AG08396 (cell line): ENCODE results near the gene TM9SF1.
A peak's percentile ranks its signal among the peaks of the same experiment; 100 is the strongest.
"Not testable (repeated sequence)": the region's sequence is repeated elsewhere in the genome, so short reads cannot be mapped to it uniquely, and the experiment has no call there.

ENCODE experiments used
- DNase-seq: peaks from one replicate; pipeline ENCODE4 v3.0.0; 2012; ENCODE audit warnings: low spot score, mixed read lengths

Gene TM9SF1

DNA sequence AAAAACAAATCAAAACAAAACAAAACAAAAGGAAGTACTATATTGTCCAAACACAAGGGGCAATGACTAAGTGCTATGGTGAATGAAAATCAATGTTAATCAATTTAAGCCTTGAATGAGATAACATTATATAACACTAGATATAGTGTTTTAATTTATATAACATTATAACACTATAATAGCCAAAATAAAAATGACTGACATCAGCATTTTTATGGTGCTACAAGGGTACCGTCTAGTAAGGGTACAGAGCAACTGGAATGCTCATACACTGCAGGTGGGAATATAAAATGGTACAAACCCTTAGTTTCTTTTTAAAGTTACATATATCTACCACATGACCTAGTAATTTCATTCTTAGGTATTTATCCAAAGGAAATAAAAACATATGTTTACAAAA lies 31.2 kb upstream of the TM9SF1 start:
- no peak for DNase-seq

DNA sequence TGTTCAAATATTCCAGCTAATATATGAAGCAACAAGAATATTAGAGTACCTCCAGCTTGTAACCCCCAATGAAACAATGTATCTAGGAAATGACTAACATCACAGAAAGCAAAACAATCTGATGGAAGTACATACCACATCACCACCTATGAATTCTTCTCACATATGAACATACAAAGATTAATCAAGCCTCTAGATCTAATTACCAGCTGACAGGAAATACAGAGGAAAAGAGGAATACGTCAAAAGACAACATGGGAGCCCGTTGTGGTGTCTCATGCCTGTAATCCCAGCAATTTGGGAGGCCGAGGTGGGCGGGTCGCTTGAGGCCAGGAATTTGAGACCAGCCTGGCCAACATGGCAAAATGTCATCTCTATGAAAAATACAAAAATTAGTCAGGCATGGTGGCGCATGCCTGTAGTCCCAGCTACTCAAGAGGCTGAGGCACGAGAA lies 29.4 kb upstream of the TM9SF1 start:
- no peak for DNase-seq

DNA sequence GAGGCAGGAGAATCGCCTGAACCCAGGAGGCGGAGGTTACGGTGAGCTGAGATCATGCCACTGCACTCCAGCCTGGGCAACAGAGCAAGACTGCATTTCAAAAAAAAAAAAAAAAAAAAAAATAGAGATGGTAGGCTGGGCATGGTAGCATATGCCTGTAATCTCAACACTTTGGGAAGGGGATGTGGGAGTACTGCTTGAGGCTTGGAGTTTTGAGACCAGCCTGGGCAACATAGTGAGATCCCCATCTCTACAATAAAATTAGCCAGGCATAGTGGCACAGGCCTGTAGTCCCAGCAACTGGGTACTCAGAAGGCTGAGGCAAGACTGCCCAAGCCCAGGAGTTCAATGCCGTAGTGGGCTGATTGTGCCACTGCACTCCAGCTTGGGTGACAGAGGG lies 27.7 kb upstream of the TM9SF1 start:
- DNase-seq = not testable (repeated sequence)

DNA sequence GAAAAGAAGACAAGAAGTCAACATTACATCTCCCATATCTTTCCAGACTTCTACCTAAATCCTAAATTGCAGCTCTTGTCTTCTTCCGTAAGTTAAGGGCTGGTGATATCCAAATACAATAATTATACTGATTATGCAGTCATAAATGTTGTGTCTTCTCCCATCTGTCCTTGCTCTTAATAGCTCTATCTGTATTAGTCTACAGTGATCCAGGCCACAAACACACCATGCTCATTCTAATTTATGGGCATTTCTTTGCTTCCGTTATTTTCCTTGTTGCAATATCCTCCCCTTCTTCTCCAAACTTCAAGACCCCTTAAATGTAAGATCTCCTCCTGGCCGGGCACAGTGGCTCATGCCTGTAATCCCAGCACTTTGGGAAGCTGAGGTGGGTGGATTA lies 24.3 kb upstream of the TM9SF1 start:
- DNase-seq = no peak

DNA sequence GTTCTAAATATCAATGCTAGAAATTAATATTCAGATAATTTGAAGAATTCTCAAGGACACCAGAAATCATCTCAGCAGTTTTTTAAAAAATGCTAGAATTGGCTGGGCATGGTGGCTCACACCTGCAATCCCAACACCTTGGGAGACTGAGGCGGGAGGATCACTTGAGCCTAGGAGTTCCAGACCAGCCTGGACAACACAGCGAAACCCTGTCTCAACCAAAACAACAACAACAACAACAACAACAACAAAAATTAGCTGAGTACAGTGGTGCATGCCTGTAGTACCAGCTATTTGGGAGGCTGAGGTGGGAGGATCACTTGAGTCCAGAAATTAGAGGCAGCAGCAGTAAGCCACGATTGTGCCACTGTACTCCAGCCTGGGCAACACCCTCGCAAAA lies 23.8 kb upstream of the TM9SF1 start:
- DNase-seq = no peak

DNA sequence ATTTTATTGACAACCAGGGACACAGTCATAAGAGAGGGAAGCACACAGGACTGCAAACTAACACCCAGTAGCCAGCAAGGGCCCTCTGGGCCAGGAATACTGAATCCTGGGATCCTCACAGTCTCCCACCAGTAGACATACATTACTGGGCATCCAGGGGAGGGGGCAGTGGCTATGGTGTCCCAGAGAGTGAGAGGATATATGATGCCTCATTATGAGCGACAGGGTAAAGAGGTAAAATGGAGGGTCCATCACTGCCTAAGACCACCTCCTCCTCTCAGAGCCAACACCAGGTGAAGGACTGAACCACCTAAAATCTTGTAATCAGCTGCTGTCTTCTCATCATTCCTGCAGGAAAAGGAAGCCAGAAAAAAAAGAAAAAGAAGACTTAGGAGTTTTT lies 21.6 kb upstream of the TM9SF1 start:
- DNase-seq = not testable (repeated sequence)

DNA sequence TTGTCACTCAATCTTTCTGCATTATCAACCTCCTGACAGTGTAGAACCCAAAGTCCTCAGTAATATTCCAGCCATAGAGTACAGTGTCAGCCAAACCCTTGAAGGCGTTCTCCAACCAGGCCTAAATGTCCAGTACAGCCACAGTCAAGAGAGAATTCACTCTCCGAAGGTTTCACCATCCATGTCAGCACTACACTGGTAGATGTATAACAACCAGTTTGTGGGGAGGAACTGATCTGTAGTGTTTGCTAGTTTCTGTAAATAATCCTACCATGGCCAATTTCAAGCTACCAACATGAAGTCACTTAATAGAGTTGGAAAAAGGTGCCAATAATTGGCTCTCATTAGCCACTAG lies 21.1 kb upstream of the TM9SF1 start:
- no peak for DNase-seq

DNA sequence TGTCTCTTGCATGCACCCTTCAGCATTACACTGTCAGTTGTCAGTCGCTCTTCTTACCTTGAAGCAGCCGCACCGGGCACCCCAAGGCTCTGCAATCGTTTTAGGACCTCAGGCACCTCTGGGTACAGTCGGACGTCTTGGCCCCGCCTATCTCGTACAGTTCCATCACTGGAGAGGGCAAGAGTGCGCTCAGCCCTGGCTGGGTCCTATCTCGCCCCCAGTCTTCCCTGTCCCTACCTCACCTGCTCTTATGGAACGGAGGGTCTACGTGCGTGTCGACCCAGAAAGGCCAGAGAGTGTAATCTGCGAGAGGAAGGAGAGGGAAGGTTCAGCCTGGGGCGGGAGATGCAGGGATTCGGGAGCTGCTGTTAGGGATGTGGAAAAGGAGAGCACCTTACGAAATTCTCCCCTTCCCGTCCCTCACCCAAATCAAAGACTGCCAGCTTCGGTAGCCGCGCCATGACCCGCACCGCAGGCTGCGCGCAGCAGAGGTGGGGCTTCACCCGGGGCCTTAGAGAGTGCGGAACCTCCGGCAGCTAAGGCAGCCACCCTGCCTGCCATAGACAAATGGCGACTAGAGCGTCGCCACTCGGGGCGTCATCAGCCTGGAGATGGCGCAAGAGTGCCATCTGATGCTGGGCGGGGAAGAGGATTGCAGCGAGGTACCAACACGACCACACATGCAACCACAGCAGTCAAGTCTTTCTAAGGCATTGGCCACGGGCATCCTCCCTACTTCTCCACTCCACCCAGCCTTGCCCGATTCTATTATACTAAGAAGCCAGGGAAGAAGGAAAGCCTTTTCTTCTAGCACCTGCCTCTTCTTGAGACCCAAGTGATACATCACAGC lies 20.5 kb upstream of the TM9SF1 start, which contains the start of gene MDP1:
Gene MDP1, minus strand, starts transcription at position 572 of the 850 bp plus-strand sequence. Its CDS starts 111 bp downstream, at position 461.
- DNase-seq = peak; percentile 85

DNA sequence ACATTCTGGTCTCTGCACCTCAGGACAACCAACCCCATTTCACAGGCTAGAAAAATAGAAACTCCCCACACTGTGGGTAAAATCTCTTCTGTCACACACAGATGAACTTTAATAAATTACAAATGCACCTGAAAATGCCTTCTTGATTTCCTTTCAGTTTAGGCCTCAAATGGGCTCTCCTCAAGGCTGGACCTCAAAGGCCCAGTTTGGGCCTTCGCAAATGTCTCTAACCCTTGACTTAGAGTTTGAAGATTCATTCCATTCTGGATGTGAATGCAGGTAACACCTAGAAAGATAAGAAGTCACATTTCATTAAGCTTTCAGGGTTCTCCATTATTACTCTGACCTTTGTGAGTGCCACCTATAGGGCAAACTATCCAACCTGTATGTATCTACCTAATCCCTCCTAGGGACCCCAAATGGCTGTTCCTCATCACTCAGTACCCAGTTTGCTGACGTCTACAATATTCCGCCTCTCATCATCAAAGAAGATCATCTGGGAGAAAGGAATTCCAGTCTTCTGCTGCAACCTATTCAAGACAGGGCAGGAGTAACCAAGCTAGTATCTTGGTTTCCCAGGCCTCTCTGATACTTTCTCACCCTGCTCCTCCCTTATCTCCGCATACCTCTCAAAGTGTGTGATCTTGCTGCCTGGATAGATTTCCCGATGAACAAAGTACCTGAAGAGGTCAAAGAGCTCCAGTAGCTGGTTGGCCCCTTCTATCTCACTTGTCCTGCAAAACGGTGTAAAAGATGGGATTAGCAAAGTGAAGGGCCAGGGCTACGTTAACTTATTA lies 18.8 kb upstream of the TM9SF1 start:
- DNase-seq = no peak

DNA sequence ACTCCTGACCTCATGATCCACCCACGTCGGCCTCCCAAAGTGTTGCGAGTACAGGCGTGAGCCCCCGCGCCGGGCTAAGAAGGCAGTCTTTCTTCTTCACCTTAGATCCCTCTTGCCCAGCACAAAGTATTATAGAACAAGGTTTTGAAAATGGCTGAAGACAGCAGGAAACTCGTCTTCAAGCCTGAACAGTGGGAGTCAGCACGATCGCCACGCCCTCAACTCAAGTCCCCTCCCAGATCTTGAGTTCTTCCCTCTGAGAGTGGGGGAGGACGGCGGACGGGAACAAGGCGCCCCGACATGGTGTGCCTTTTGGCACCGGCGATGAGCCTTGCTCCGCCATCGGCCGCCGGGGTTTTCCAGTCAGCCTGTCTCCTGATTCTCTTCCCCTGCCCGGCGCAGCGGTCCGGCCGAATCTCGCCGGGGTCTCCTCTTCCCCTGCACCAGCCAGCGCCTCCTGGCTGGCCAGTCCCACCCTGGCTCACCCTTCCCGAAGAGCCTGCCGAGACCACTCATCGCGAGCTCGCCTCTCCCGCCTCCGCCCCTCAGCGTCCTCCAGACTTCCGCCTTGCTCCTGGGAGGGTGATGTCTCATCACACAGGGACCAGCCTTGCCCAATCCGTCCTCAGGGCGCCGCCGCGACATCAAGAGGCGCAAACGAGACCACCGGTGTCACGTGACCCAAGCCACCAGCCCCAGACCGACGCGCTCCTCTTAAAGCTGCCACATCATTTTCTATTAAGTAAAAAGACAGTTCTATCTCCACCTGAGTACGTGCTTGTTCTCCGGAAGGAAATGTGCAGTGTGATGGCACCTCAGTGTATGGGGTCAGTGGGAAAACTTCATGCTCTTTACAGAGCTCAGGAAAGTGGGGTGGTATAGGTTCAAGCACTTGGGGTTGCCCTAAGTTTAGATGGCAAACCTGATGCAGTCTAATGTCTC lies 18.0 kb upstream of the TM9SF1 start, which contains the start of gene CHMP4A:
Gene CHMP4A, minus strand, starts transcription at position 565 of the 942 bp plus-strand sequence. Its CDS starts 49 bp downstream, at position 516.
- DNase-seq = peak; percentile 96

DNA sequence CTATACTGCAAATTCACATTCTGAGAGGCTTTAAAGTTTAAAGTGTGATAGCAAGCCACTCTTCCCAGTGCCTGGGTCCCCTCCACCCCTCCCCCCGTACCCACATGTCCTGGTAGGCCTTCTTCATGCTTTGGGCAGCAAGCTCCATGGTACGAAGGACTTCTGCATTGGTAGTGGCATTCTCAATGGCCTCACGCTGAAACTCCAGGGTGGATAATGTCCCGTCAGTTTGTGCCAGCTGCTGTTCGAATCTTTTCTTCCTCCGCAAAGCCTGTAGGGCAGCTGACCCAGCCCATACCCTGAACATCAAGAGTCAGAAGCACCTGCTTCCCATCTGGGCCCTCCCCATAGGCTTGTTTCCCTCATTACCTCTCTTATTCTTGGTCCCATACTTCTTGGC lies 16.1 kb upstream of the TM9SF1 start:
- no peak for DNase-seq

DNA sequence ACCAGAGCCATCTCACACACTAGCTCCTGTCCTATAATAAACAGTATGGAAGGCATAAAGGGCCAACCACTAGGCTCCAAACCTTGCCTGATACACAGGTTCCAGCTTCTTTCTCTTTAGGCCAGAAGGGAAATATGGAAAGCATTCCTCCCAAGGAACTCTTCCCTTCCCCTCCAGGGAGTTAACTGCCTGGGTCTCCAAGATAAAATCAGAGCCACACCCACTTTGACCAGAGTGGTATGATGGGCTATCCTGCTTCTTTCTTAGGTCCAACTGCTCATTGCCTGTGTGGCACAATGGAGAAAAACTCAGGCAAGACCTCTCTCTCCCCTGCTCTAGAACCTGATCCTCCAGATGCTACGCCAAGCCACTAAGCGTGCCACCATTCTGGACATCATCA lies 12.4 kb upstream of the TM9SF1 start:
- no peak for DNase-seq

DNA sequence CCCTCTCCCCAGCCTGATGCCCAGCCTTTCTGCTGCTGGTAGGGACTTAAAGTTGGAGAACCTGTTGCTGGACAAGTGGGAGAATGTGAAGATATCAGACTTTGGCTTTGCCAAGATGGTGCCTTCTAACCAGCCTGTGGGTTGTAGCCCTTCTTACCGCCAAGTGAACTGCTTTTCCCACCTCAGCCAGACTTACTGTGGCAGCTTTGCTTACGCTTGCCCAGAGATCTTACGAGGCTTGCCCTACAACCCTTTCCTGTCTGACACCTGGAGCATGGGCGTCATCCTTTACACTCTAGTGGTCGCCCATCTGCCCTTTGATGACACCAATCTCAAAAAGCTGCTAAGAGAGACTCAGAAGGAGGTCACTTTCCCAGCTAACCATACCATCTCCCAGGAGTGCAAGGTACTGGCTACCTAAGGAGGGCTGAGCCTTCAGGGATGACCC lies 11.9 kb upstream of the TM9SF1 start:
- no peak for DNase-seq

DNA sequence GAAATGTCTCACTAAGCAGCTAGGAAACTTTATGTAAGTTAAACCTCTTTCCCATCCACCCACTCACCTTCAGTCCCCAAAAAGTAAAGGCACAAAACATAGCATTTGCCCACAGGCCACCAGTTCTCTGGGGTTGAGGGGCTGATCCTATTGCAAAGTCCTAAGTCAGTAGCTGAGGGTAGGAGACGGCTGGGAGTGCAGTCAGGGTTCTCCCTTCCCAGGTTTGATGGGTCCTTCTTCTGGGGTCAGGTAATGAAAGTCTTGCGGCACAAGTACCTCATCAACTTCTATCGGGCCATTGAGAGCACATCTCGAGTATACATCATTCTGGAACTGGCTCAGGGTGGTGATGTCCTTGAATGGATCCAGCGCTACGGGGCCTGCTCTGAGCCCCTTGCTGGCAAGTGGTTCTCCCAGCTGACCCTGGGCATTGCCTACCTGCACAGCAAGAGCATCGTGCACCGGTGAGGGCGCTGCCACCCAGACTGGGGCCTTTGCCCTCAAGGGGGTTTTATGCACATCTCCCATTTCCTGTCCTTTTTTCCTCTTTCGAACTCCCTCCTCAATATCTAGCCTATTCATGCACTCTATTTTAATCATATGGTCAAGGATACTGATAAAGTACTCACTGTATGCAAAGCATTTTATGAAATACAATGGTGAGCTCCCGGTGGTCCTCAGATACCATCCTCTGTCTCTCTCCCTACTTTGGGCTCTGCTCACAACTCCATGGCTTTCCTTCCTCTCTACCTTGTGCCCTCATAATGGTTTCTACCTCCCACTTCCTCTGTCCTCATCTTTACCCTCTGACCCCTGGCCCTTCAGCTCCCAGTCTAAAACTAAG lies 11.2 kb upstream of the TM9SF1 start:
- DNase-seq = no peak

DNA sequence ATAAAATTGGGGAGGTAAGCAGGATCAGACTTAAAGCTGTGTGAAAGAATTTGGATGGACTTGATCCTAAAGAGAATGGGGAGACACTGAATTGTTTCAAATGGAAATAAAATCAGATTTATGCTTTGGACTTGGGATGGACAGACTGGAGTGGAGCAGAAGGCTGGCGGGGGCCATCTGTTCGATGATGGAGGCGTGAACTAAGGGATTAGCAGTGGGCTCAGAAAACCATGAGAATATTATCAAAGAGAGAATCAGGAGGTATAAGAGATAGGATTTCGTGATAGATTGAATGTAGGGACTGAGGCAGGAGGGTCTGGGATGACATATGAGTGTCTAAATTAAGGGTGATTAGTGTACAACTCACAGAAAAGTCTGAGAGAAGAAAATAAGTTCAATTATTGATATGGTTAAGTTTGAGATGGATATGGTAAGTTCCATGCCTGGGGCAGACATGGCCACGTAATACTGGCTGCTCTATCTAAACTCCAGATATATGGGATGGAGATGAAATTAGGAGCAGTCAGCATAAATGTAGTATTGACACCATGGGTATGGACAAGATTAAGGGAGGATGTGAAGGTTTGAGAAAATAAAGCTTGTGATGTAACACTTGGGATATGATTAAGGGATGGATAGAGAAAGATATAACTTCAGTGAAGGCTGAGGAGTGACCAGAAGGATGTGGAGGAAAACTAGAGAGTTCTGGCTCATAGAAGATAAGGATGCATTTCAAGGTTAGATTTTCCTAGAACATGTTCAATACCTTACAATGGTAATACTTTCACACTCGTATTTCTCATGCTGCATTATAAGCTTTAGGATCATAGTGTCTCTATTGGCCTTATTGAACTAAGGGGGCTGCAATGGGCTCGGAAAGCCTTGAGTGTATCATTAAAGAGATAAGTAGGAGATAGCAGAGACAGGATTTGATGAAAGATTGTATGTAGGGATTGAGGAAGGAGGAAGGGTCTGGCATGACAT lies 9.2 kb upstream of the TM9SF1 start:
- DNase-seq = no peak

DNA sequence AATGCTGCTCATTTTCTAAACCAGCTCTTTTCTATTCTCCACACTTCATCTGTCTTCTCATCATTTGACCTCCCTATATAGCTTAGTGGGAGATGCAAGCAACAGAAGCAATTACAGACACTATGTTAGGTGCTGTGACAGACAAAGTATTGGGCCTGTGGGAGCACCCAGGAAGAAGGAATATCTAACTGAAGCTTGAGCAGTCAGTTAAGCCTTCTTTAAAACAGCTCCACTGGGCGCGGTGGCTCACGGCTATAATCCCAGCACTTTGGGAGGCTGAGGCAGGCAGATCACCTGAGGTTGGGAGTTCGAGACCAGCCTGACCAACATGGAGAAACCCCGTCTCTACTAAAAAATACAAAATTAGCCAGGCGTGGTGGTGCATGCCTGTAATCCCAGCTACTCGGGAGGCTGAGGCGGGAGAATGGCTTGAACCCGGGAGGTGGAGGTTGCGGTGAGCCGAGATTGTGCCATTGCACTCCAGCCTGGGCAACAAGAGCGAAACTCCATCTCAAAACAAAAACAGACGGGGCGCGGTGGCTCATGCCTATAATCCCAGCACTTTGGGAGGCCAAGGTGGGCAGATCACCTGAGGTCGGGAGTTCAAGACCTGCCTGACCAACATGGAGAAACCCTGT lies 8.1 kb upstream of the TM9SF1 start:
- not testable (repeated sequence) for DNase-seq

DNA sequence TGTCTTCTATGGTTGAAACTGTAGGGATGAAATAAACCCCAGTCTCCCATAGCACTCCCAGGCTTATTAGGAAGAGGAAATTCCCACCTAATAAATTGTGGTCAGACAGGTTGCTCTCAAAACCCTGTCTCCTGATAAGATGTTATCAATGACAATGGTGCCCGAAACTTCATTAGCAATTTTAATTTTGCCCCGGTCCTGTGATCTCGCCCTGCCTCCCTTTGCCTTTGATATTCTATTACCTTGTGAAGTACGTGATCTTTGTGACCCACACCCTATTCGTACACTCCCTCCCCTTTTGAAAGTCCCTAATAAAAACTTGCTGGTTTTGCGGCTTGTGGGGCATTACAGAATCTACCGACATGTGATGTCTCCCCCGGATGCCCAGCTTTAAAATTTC lies 7.3 kb upstream of the TM9SF1 start:
- DNase-seq = not testable (repeated sequence)

DNA sequence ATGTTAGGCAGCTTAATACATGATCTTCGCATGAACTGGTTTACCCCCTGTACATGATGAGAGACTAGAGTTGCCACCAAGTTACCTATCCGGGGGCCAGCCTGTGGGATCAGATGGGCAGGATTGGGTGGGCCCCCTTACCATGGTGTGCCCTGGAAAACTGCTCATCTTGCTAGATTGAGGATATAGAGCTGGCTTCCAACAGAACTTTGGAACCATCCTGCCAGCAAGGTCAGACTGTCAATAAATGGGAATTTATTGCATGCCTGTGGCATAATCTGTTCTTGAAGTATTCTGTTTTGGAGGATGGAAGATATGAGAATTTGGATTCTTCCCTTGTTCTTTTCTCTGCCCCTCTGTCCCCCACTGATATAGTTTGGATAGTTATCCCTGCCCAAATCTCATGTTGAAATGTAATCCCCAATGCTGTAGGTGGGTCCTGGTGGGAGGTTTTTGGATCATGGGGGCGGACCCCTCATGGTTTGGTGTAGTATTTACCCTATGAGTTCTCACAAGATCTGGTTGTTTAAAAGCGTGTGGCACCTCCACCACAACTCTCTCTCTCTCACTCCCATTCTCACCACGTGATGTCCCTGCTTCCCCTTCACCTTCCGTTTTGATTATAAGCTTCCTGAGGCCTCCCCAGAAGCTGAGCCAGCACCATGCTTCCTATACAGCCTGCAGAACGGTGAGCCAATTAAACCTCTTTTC lies 3.7 kb upstream of the TM9SF1 start:
- DNase-seq = no peak
